Heart left ventricle (tissue), 13 donors: Measurements from ENCODE around the gene SNX30.

ENCODE experiments used
- CTCF ChIP-seq, 12 donors: fragments of 200-600 bp; sonication (generic) in 4 of 12; IDR thresholded peaks; one replicate each; pipeline versions ENCODE4 v1.5.0 to v1.8.0; 2018 to 2022; ENCODE audit warnings: antibody characterized with exemption in 12 of 12, mild to moderate bottlenecking in 5 of 12
- POLR2A ChIP-seq, 2 donors: fragments of 450-650 bp; IDR thresholded peaks; one replicate each; pipeline ENCODE4 v1.6.1; 2017; ENCODE audit warnings: antibody characterized with exemption in 2 of 2, mild to moderate bottlenecking in 2 of 2, moderate library complexity in 2 of 2
- donor health status: ischemic (EF 13 %, LVEDD 7.1; RV severe dilation, severe dysfunction).
- donor health status: DM: no; HTN: yes; CAD: no.
- donor health status: DM: no; HTN: no; CAD: no.
- donor health status: ischemic (EF 25% LVEDD 6.9; RV normal size, moderate dysfunction).
- donor health status: ischemic (EF 25% LVEDD 5.7; RV mildly dilated, moderate dysfunction).
- donor health status: ischemic (EF 35%, LVEDD 5.7; RV mildly dilated, moderate dysfunction).
- donor health status: nonischemic (EF 11% LVEDD 7.7; RV severe dilation, severe dysfunction).
- donor health status: DM: yes; HTN: yes; CAD: no.
- donor health status: PGD.
- donor health status: ischemic (EF 29% LVEDD 5.4; RV normal size, mild dysfunction).
- donor health status: nonischemic (EF 23%, LVEDD 6.1; RV moderate dilation, normal function).

GRCh38 chr9:112861638-112862555, 111.3 kb downstream of the SNX30 start:
- TF ChIP-seq CTCF (IDR thresholded peaks at IDR 0.05) (no peak), POLR2A (IDR thresholded peaks at IDR 0.05) (no peak)
